ENCODE results near the gene GNB3.
A peak's percentile ranks its signal among the peaks of the same experiment; 100 is the strongest.

The GNB3 gene

GRCh38 chr12:6840761-6841515 lies at the start of gene GNB3:
Gene GNB3 (plus strand): TSS chr12:6840925. CDS start chr12:6841288, 363 bp downstream.
- DNase-seq, result no peak

GRCh38 chr12:6791931-6792520 lies 48.7 kb upstream of the GNB3 start:
- DNase-seq, result no peak

DNA sequence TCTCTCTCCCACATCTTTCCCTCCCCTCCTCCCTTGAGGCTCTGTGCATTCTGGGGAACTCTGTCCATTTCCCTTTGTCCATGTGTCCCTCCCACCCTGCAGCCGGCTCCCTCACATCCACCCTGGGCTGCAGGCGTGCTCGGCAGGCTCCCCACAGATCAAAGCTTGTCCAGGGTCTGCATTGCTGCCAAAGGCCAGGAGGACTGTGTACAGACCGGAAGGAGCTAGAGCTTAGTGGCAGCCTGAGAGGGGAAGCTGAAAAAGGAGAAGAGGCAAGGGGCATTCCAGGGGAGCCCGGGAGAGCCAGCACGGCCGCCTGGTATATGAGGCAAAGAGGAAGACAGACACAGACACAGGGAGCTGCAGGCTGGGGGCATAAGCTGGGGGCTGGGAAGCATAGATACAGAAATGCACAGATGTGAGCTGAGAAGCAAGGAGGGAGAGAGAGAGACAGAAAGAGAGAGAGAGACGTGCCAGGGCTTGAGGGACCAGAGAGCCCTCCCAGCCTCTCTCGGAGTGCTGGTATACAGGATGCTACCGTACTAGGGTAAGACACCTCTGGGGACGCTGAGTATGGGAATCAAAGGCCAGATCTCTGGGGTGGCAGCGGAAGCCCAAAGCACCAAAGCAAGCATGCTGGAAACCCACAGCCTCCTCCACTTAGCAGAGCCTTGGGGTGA lies 48.1 kb upstream of the GNB3 start:
- DNase-seq, result no peak

DNA sequence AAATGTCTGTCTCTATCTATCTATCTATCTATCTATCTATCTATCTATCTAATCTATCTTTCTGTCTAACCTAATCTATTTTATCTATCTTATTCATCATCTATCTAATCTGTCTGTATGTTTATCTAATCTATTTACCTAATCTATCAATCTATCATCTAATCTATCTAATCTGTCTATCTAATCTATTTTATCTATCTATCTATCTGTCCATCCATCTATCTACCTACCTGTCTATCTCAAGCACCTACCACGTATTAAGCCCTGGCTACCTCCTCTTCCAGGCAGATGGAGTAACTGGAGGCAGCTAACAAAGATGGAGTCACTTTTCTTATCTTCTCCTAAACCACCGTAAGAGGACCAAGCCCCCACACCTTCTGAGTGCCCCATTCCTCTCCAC lies 45.6 kb upstream of the GNB3 start:
- no peak for DNase-seq

- DNase-seq, result no peak
These were observed 44.1 kb upstream of the GNB3 start for GRCh38 chr12:6796576-6796975.

- DNase-seq, result no peak
These were observed 41.6 kb upstream of the GNB3 start for GRCh38 chr12:6799147-6799546.

GRCh38 chr12:6807170-6807569 lies 33.6 kb upstream of the GNB3 start:
- no peak for DNase-seq

DNA sequence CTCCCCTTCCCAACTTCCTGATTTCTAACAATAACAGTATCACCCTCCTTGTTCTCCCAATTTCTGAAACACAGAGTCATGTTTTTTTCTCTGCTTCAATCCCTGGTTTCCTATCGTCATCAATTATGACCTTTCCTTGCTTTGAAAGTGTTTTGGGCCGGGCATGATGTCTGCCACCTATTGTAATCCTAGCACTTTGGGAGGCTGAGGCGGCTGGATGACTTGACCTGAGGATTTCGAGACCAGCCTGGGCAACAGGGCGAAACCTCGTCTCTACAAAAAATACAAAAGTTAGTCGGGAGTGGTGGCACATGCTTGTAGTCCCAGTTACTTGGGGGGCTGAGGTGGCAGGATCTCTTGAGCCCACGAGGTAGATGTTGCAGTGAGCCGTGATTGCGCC lies 31.7 kb upstream of the GNB3 start:
- DNase-seq, result no peak

GRCh38 chr12:6810758-6811157 lies 30.0 kb upstream of the GNB3 start:
- DNase-seq, result no peak

DNA sequence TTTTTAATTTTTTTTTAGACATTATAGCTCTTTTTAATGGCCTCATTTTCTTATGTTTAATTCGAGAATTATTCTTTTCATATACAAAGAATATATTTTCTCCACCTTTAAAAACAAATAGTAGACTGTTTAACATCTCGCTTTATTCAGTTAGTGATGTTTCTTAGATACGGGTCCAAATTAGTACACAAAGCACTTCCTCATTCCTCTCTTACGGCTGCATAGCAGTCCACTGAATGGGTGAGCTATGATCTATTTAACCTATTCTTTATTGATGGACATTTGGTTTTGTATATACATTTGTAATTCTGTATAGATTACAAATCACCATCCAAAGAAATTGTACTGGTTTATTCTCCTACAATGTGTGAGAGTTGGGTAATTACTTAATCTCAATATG lies 27.4 kb upstream of the GNB3 start:
- DNase-seq, result no peak

GRCh38 chr12:6816598-6816997 lies 24.1 kb upstream of the GNB3 start:
- no peak for DNase-seq

DNA sequence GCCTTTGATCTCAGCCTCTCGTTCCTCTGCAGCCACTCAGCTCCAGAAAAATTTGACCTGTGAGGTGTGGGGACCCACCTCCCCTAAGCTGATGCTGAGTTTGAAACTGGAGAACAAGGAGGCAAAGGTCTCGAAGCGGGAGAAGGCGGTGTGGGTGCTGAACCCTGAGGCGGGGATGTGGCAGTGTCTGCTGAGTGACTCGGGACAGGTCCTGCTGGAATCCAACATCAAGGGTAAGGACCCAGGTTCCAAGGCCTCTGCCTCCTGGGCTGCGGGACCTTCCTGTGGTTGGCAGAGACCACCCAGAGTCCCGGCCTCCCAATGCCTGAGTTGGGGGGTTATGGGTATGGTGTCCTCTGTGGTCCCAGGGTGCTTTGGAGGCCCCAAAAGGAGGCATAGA lies 23.6 kb upstream of the GNB3 start:
- DNase-seq, result no peak

GRCh38 chr12:6817662-6818157 lies 23.0 kb upstream of the GNB3 start:
- no peak for DNase-seq

DNA sequence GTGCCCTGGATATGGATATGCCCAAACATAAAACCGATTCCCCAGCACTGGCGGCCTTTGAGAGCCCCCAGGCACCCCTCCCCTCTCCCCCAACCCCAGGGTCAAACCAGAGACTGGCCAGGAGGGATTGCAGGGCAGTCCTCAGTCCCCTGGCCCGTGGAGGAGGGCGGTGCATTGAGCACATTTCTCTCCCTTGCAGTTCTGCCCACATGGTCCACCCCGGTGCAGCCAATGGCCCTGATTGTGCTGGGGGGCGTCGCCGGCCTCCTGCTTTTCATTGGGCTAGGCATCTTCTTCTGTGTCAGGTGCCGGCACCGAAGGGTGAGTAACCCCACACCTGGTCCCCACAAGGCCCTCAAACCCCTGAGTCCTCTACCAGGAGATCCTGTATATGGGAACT lies 22.5 kb upstream of the GNB3 start:
- DNase-seq, result no peak

- no peak for DNase-seq
These were observed 22.1 kb upstream of the GNB3 start for GRCh38 chr12:6818645-6819044.

GRCh38 chr12:6819106-6820030 lies 21.4 kb upstream of the GNB3 start:
- no peak for DNase-seq

GRCh38 chr12:6820166-6820565 lies 20.6 kb upstream of the GNB3 start:
- no peak for DNase-seq

GRCh38 chr12:6821591-6822425 lies 18.9 kb upstream of the GNB3 start, which contains the start of gene GPR162:
Gene GPR162 (plus strand): TSS chr12:6821821. CDS start chr12:6823899, 2,078 bp downstream.
- DNase-seq, result peak; percentile 53 to 68

DNA sequence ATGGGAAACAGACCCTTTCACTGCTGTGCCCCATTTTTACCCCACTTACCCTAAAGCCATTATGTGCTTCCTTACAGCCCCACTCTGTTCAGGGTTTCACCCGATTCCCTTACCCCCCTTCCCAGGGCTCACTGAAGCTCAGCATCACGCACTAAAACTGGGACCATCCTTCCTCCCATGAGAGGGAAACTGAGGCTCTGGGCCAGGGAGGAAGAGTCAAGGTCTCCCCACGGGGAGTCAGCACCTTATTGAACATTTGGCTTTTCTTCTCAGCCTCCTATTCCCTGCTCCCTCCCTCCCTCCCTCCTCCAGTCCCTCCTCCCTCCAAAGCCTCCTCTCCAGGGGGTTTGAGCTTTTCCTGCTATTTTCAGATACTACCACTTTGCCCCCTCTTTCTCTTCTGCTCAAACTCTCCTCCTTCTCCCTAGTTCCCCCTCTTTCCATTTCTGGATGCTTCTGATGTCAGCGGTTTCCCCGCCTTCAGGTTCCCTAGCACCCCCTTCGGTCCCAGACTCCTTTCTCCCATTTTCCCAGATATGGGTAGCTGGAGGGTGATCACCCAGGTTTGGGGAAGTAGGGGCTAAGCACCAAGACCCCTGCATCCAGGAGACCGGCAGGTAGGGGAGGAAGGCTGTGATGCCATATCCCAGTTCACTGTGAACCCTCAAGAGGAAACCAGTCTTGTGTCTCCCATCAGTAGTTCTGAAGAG lies 18.1 kb upstream of the GNB3 start:
- DNase-seq, result no peak

GRCh38 chr12:6823182-6824084 lies 17.3 kb upstream of the GNB3 start:
- no peak for DNase-seq

Measured in NCI-H2081 (cell line).